ENCODE results near the gene DHCR7.

DNA sequence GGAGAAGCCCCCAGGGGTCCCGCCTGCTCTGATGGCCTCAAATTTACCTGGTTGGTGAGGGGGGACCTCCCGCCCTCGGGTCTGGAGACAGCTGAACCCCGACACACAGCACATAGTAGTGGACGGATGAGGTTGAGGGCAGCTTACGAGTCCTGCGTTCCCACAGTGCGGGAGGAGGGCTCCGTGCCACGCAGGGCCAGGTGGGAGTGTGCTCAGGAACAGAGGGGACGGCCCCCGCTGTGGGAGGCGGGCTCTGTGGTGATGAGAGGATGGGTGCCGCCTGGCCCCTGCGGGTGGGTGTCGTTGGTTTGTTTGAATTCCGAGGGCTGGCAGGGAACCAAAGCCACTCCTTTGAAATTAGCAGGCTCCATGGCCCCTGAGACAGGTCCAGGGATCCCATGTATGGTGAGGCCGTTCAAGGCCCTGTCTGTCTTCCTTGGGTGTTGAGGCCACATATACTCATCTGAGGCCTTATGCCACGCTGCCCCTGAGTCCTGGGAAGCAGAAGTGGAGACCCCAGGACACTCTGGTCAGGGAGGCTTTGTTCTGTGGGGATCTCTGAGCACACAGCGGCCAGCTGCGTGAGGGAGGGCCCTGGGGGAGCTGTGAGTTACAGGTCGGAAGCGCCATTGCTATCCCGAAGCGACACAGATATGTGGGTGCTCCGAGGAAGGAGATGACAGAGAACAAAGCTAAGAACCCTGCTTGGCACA, 26.7 kb upstream of the DHCR7 start:
- TF ChIP-seq, protein P1, sequence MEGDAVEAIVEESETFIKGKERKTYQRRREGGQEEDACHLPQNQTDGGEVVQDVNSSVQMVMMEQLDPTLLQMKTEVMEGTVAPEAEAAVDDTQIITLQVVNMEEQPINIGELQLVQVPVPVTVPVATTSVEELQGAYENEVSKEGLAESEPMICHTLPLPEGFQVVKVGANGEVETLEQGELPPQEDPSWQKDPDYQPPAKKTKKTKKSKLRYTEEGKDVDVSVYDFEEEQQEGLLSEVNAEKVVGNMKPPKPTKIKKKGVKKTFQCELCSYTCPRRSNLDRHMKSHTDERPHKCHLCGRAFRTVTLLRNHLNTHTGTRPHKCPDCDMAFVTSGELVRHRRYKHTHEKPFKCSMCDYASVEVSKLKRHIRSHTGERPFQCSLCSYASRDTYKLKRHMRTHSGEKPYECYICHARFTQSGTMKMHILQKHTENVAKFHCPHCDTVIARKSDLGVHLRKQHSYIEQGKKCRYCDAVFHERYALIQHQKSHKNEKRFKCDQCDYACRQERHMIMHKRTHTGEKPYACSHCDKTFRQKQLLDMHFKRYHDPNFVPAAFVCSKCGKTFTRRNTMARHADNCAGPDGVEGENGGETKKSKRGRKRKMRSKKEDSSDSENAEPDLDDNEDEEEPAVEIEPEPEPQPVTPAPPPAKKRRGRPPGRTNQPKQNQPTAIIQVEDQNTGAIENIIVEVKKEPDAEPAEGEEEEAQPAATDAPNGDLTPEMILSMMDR (conservative IDR thresholded peaks at IDR 0.05; ENCODE audit: low read depth, low read length) = no peak
- TF ChIP-seq EZH2 (IDR thresholded peaks at IDR 0.05; ENCODE audit: borderline replicate concordance, low read depth, low read length, poor library complexity, severe bottlenecking) = no peak
